Sigmoid colon (tissue), 7 donors: ENCODE data around the gene HECW1. TPM values are rescaled to one million over a fixed set of nuclear protein-coding genes. Genes with fewer than 3 reads are reported as not detected.
"Not testable (repeated sequence)": the region's sequence is repeated elsewhere in the genome, so short reads cannot be mapped to it uniquely, and the experiment has no call there.

ENCODE experiments used
- DNase-seq: peaks from one replicate; pipeline ENCODE4 v3.0.0-alpha.2; 2019
- H3K27ac ChIP-seq, 4 donors: fragments of 200-600 bp; sonication (generic); one replicate each; pipeline ENCODE4 v1.5.1; 2016 to 2019; ENCODE audit warnings: mild to moderate bottlenecking in 1 of 4
- H3K27me3 ChIP-seq, 3 donors: fragments of 200-600 bp; sonication (generic); one replicate each; pipeline ENCODE4 v1.5.1; 2019; ENCODE audit warnings: mild to moderate bottlenecking in 1 of 3
- H3K36me3 ChIP-seq, 4 donors: fragments of 200-600 bp; sonication (generic); one replicate each; pipeline ENCODE4 v1.5.1; 2016 to 2019
- H3K4me1 ChIP-seq, 4 donors: fragments of 200-600 bp; sonication (generic); one replicate each; pipeline ENCODE4 v1.5.1; 2017 to 2019
- H3K4me3 ChIP-seq, 4 donors: fragments of 200-600 bp; sonication (generic); one replicate each; pipeline ENCODE4 v1.5.1; 2017 to 2019; ENCODE audit warnings: mild to moderate bottlenecking in 2 of 4, moderate library complexity in 1 of 4
- H3K9me3 ChIP-seq, 4 donors: fragments of 200-600 bp in 3 of 4; sonication (generic) in 3 of 4; one replicate each; pipeline versions ENCODE4 v1.5.1 to v1.6.1; 2013 to 2019
- CTCF ChIP-seq, 4 experiments: fragments of 450-650 bp in 3 of 4; fragments of 200-600 bp in 1 of 4; IDR thresholded peaks; one replicate each; pipeline ENCODE4 v1.5.1; 2016 to 2019; ENCODE audit warnings: antibody characterized with exemption in 4 of 4, mild to moderate bottlenecking in 3 of 4, moderate library complexity in 2 of 4
- EP300 ChIP-seq, 4 donors: sonication (generic); formaldehyde crosslinking; IDR thresholded peaks; one replicate each; pipeline ENCODE4 v1.6.1; 2017; ENCODE audit warnings: antibody characterized with exemption in 4 of 4
- POLR2A ChIP-seq, 2 donors: fragments of 450-650 bp; IDR thresholded peaks; one replicate each; pipeline ENCODE4 v1.6.1; 2016; ENCODE audit warnings: antibody characterized with exemption in 2 of 2, mild to moderate bottlenecking in 2 of 2, moderate library complexity in 2 of 2
- POLR2AphosphoS5 ChIP-seq, 4 donors: sonication (generic); formaldehyde crosslinking; IDR thresholded peaks; one replicate each; pipeline ENCODE4 v1.6.1; 2017; ENCODE audit warnings: antibody characterized with exemption in 4 of 4
- WGBS, 2 donors: extraction: QIAGEN DNeasy Blood & Tissue Kit; methylation state at CpG; one replicate each; pipeline ENCODE4 v1.1.7; 2013; 5-methylcytosine and 5-hydroxymethylcytosine counted together
- intact Hi-C: fragments of 100-400 bp; cut with DNase I; formaldehyde crosslinking; loops from one replicate; pipeline ENCODE4 v1.15.1; 2023
- polyA plus RNA-seq, 3 donors: library from polyadenylated mRNA; stranded (reverse); fragments of 200-250 nt; gene quantifications; one replicate each; pipeline ENCODE4 v1.2.3, GENCODE V29; 2013
- total RNA-seq, 4 donors: library from RNA; depleted of rRNA; stranded (reverse); fragments of >200 nt; gene quantifications; one replicate each; pipeline ENCODE4 v1.1.0, GENCODE V29; 2016
- donor health status: healthy with polysubstance abuse.
- donor health status: Bipolar disorder and iron deficiency.
- donor health status: healthy.

Gene HECW1
- total and polyA plus RNA-seq, 7 donors, result 0.33 to 7.8 (median 1.2) TPM

- H3K27ac ChIP-seq, result peak within 1 kb of the TSS; percentile 73 to 95 (median 92)
- DNase-seq, result peak; percentile 96
- no peaks in the 10 kb centered on the region for H3K9me3 ChIP-seq
- peak; percentile 79 to 94 (median 88) for TF ChIP-seq POLR2AphosphoS5 (IDR thresholded peaks at IDR 0.05)
- no peak for TF ChIP-seq EP300 (IDR thresholded peaks at IDR 0.05)
- TF ChIP-seq CTCF (IDR thresholded peaks at IDR 0.05), result peak; percentile 99 to 100 (median 100)
- peak in 1 of 2 donors; percentile 33 for TF ChIP-seq POLR2A (IDR thresholded peaks at IDR 0.05)
- peaks cover 0 to 27% (median 14%) of the 10 kb centered on the region in 4 donors for H3K4me1 ChIP-seq
- peak within 1 kb of the TSS; percentile 52 to 89 (median 68) for H3K4me3 ChIP-seq
- H3K27me3 ChIP-seq, result no peaks in the 10 kb centered on the region
- H3K36me3 ChIP-seq, result no peaks in the 10 kb centered on the region
- intact Hi-C loops, result loop anchor here (1.0 to 5.0 kb wide), 6 partner anchors 66 to 1405 kb away; partner anchors contain the start of gene COA1
- 1% methylated on average over 83 of the region's 83 CpGs for WGBS, 2 donors
These were observed 470.3 kb downstream of the HECW1 start, which contains the start of gene STK17A for GRCh38 chr7:43582503-43583423. Gene STK17A (plus strand): TSS chr7:43583108. CDS start chr7:43583244, 136 bp downstream.

- Histone ChIP-seq H3K4me3 (peak overlapping the region; percentile 52 to 89 (median 68)), H3K27me3 (no peaks in the 10 kb centered on the region), H3K27ac (peak overlapping the region; percentile 73 to 95 (median 92)), H3K9me3 (no peaks in the 10 kb centered on the region), H3K4me1 (peaks cover 0 to 27% (median 14%) of the 10 kb centered on the region in 4 donors), H3K36me3 (no peaks in the 10 kb centered on the region)
- TF ChIP-seq CTCF (IDR thresholded peaks at IDR 0.05) (no peak), POLR2AphosphoS5 (IDR thresholded peaks at IDR 0.05) (no peak), POLR2A (IDR thresholded peaks at IDR 0.05) (no peak), EP300 (IDR thresholded peaks at IDR 0.05) (no peak)
- 0 to 1% methylated on average over 66 of the region's 66 CpGs for WGBS, 2 donors
- DNase-seq, result peak; percentile 84
- intact Hi-C loops, result loop anchor here (2.0 to 5.0 kb wide), 3 partner anchors 65 to 1404 kb away; partner anchors contain the start of gene COA1
These were observed 471.2 kb downstream of the HECW1 start for GRCh38 chr7:43583424-43584194.

- DNase-seq, result no peak
- Histone ChIP-seq H3K4me3 (peak overlapping the region; percentile 52 to 89 (median 68)), H3K9me3 (no peaks in the 10 kb centered on the region), H3K4me1 (peaks cover 0 to 27% (median 14%) of the 10 kb centered on the region in 4 donors), H3K27ac (peak overlapping the region; percentile 73 to 95 (median 92)), H3K27me3 (no peaks in the 10 kb centered on the region), H3K36me3 (no peaks in the 10 kb centered on the region)
- TF ChIP-seq POLR2AphosphoS5 (IDR thresholded peaks at IDR 0.05), result peak in 2 of 4 donors; percentile 23 to 38
- TF ChIP-seq CTCF (IDR thresholded peaks at IDR 0.05), result no peak
- WGBS, 2 donors, result 8 to 13% methylated on average over 8 of the region's 8 CpGs
- intact Hi-C loops, result loop anchor here (5.0 kb wide), 1 partner anchor 1403 kb away; no protein-coding TSS in a partner anchor
These were observed 471.7 kb downstream of the HECW1 start for GRCh38 chr7:43584195-43584586.

- H3K36me3 ChIP-seq, DNase-seq, H3K9me3 ChIP-seq, H3K27me3 ChIP-seq: not testable (repeated sequence)
- H3K4me1 ChIP-seq, result peaks cover 0 to 27% (median 14%) of the 10 kb centered on the region in 4 donors
- peak overlapping the region in 3 of 4 donors; percentile 52 to 89 (median 83) for H3K4me3 ChIP-seq
- 69 to 87% methylated on average over 11 of the region's 11 CpGs for WGBS, 2 donors
- intact Hi-C loops, result loop anchor here (5.0 kb wide), 1 partner anchor 1403 kb away; no protein-coding TSS in a partner anchor
- peak overlapping the region in 3 of 4 donors; percentile 91 to 95 (median 92) for H3K27ac ChIP-seq
These were observed 472.3 kb downstream of the HECW1 start for GRCh38 chr7:43584733-43585132.
